Suprapubic skin (tissue), 4 donors: ENCODE results near the gene OTUB2.

Experiments
- CTCF ChIP-seq, 2 donors: fragments of 200-600 bp in 1 of 2; fragments of 450-650 bp in 1 of 2; sonication (generic) in 1 of 2; IDR thresholded peaks; one replicate each; pipeline ENCODE4 v1.5.1; 2016 to 2019; ENCODE audit warnings: antibody characterized with exemption in 2 of 2, mild to moderate bottlenecking in 1 of 2, moderate library complexity in 1 of 2
- EP300 ChIP-seq: sonication (generic); formaldehyde crosslinking; IDR thresholded peaks from one replicate; pipeline ENCODE4 v1.6.1; 2017; ENCODE audit warnings: antibody characterized with exemption
- POLR2A ChIP-seq, 2 donors: fragments of 450-650 bp; IDR thresholded peaks; one replicate each; pipeline ENCODE4 v1.6.1; 2017; ENCODE audit warnings: antibody characterized with exemption in 2 of 2, mild to moderate bottlenecking in 2 of 2, moderate library complexity in 2 of 2
- POLR2AphosphoS5 ChIP-seq, 3 donors: sonication (generic); formaldehyde crosslinking; IDR thresholded peaks; one replicate each; pipeline ENCODE4 v1.6.1; 2017; ENCODE audit warnings: antibody characterized with exemption in 3 of 3

GRCh38 chr14:94081386-94081820 lies 55.3 kb downstream of the OTUB2 start:
- TF ChIP-seq CTCF (IDR thresholded peaks at IDR 0.05) (no peak), POLR2A (IDR thresholded peaks at IDR 0.05) (no peak), POLR2AphosphoS5 (IDR thresholded peaks at IDR 0.05) (no peak), EP300 (no peak)
